Left ventricle myocardium inferior (tissue), 1 donor: ENCODE measurements around the gene SHISA5. TPM values are rescaled to one million over a fixed set of nuclear protein-coding genes. Genes with fewer than 3 reads are reported as not detected.

ENCODE experiments used
- DNase-seq: peaks from one replicate; pipeline ENCODE4 v3.0.0-alpha.2; 2020
- H3K27ac ChIP-seq: fragments of 200-600 bp; replicated peaks from 2 replicates; pipeline ENCODE4 v1.8.0; 2021
- H3K27me3 ChIP-seq: fragments of 200-600 bp; 2 replicates; pipeline ENCODE4 v1.8.0; 2021; ENCODE audit warnings: low read depth
- H3K36me3 ChIP-seq: fragments of 200-600 bp; 2 replicates; pipeline ENCODE4 v1.8.0; 2021
- H3K4me1 ChIP-seq: fragments of 200-600 bp; 2 replicates; pipeline ENCODE4 v1.8.0; 2021
- H3K4me3 ChIP-seq: fragments of 200-600 bp; 2 replicates; pipeline ENCODE4 v1.8.0; 2021; ENCODE audit warnings: mild to moderate bottlenecking, moderate library complexity
- H3K9me3 ChIP-seq: fragments of 200-600 bp; replicated peaks from 2 replicates; pipeline ENCODE4 v1.8.0; 2021
- CTCF ChIP-seq: fragments of 200-600 bp; IDR thresholded peaks from 2 replicates; pipeline ENCODE4 v1.8.0; 2021; ENCODE audit warnings: antibody characterized with exemption, mild to moderate bottlenecking, borderline replicate concordance
- intact Hi-C: fragments of 100-400 bp; cut with micrococcal nuclease; formaldehyde crosslinking; loops from one replicate; pipeline ENCODE4 v1.11.0; 2022
- total RNA-seq: library from RNA; stranded (reverse); fragmentation: NEBNext Ultra II Directional; extraction: Animal tissue kit (Norgen Biotek cat#: 25700); gene quantifications from one replicate; pipeline ENCODE4 v1.2.1, GENCODE V29; 2021
- donor health status: DM: no; HTN: yes; CAD: no; lungs with severe emphysema.

The SHISA5 gene
- total RNA-seq, 1 donor from 2014 or later: 47.3 TPM

GRCh38 chr3:48507256-48508061, 3.5 kb upstream of the SHISA5 start:
- DNase-seq: peak; percentile 24
- Histone ChIP-seq H3K9me3 (no peaks in the 10 kb centered on the region), H3K27ac (peak overlapping the region; percentile 30), H3K4me3 (no peak overlapping the region), H3K36me3 (no peaks in the 10 kb centered on the region), H3K4me1 (peaks cover 27% of the 10 kb centered on the region), H3K27me3 (no peaks in the 10 kb centered on the region)
- peak; percentile 60 for TF ChIP-seq CTCF
- intact Hi-C loops: no loop called here

GRCh38 chr3:48505968-48506504, 2.1 kb upstream of the SHISA5 start:
- intact Hi-C loops: no loop called here

GRCh38 chr3:48505146-48505545, 1.2 kb upstream of the SHISA5 start:
- intact Hi-C loops: no loop called here
- H3K36me3 ChIP-seq: no peaks in the 10 kb centered on the region
- H3K27ac ChIP-seq: peak overlapping the region; percentile 96
- no peak for TF ChIP-seq CTCF
- no peak for DNase-seq
- no peaks in the 10 kb centered on the region for H3K27me3 ChIP-seq
- peaks cover 39% of the 10 kb centered on the region for H3K4me1 ChIP-seq
- H3K9me3 ChIP-seq: no peaks in the 10 kb centered on the region
- H3K4me3 ChIP-seq: peak overlapping the region; percentile 79

More at GRCh38 chr3:48505968-48506504, 2.1 kb upstream of the SHISA5 start:
- no peaks in the 10 kb centered on the region for H3K36me3 ChIP-seq
- no peaks in the 10 kb centered on the region for H3K9me3 ChIP-seq
- peaks cover 39% of the 10 kb centered on the region for H3K4me1 ChIP-seq
- no peak overlapping the region for H3K4me3 ChIP-seq
- H3K27me3 ChIP-seq: no peaks in the 10 kb centered on the region
- no peak for TF ChIP-seq CTCF
- no peak for DNase-seq
- peak overlapping the region; percentile 96 for H3K27ac ChIP-seq

- peak overlapping the region; percentile 79 for H3K4me3 ChIP-seq
- peaks cover 39% of the 10 kb centered on the region for H3K4me1 ChIP-seq
- H3K27me3 ChIP-seq: no peaks in the 10 kb centered on the region
- intact Hi-C loops: no loop called here
- peaks cover 6% of the 10 kb centered on the region for H3K36me3 ChIP-seq
- TF ChIP-seq CTCF: no peak
- no peaks in the 10 kb centered on the region for H3K9me3 ChIP-seq
- peak overlapping the region; percentile 96 for H3K27ac ChIP-seq
- peak; percentile 42 for DNase-seq
Measured at GRCh38 chr3:48503401-48504050, 448 bp downstream of the SHISA5 start.

- Histone ChIP-seq H3K4me3 (peak overlapping the region; percentile 79), H3K36me3 (peaks cover 13% of the 10 kb centered on the region), H3K27ac (peak overlapping the region; percentile 96), H3K4me1 (peaks cover 39% of the 10 kb centered on the region), H3K9me3 (peaks cover 4% of the 10 kb centered on the region), H3K27me3 (no peaks in the 10 kb centered on the region)
- intact Hi-C loops: no loop called here
- DNase-seq: peak; percentile 54
- TF ChIP-seq CTCF: no peak
Measured at GRCh38 chr3:48502728-48503168, 1.2 kb downstream of the SHISA5 start.
